ENCODE measurements around the gene SPAG6. TPM values are rescaled to one million over a fixed set of nuclear protein-coding genes. Genes with fewer than 3 reads are reported as not detected.
"Not testable (repeated sequence)": the region's sequence is repeated elsewhere in the genome, so short reads cannot be mapped to it uniquely, and the experiment has no call there.

SPAG6 gene
- total RNA-seq, 4 donors from 2014 or later, result 0.19 TPM; not detected in 3

- H3K27ac ChIP-seq, result no peak overlapping the region
- H3K36me3 ChIP-seq, result no peaks in the 10 kb centered on the region
- 71 to 79% methylated on average over 6 of the region's 6 CpGs for WGBS, 2 donors
- no peaks in the 10 kb centered on the region for H3K27me3 ChIP-seq
- TF ChIP-seq CTCF (IDR thresholded peaks at IDR 0.05), result no peak
- no peak for TF ChIP-seq POLR2A (IDR thresholded peaks at IDR 0.05)
- no peak overlapping the region for H3K4me3 ChIP-seq
- no peaks in the 10 kb centered on the region for H3K9me3 ChIP-seq
- no peak for DNase-seq
- intact Hi-C loops (cut with DNase I), result no loop called here
- H3K4me1 ChIP-seq, result no peaks in the 10 kb centered on the region
These were observed 44.7 kb downstream of the SPAG6 start for GRCh38 chr10:22389856-22390589.

- H3K4me1 ChIP-seq, result no peaks in the 10 kb centered on the region
- H3K4me3 ChIP-seq, result no peak overlapping the region
- intact Hi-C loops (cut with DNase I), result no loop called here
- no peak overlapping the region for H3K27ac ChIP-seq
- DNase-seq, result no peak
- TF ChIP-seq CTCF (IDR thresholded peaks at IDR 0.05), result no peak
- no peaks in the 10 kb centered on the region for H3K36me3 ChIP-seq
- 91 to 94% methylated on average over 5 of the region's 5 CpGs for WGBS, 2 donors
- H3K9me3 ChIP-seq, result no peaks in the 10 kb centered on the region
- H3K27me3 ChIP-seq, result no peaks in the 10 kb centered on the region
These were observed 46.3 kb downstream of the SPAG6 start for GRCh38 chr10:22391600-22391999.

GRCh38 chr10:22396195-22396594 lies 50.9 kb downstream of the SPAG6 start:
- H3K27ac ChIP-seq; H3K9me3 ChIP-seq; DNase-seq; H3K36me3 ChIP-seq; H3K27me3 ChIP-seq; intact Hi-C loops (cut with DNase I); H3K4me3 ChIP-seq; H3K4me1 ChIP-seq: not testable (repeated sequence)
- 43 to 74% methylated on average over 2 of the region's 2 CpGs for WGBS, 2 donors

GRCh38 chr10:22406916-22407315 lies 61.6 kb downstream of the SPAG6 start:
- H3K27me3 ChIP-seq, result peaks cover 0 to 10% (median 0%) of the 10 kb centered on the region in 4 donors
- DNase-seq; H3K4me3 ChIP-seq; H3K9me3 ChIP-seq; H3K4me1 ChIP-seq; intact Hi-C loops (cut with DNase I); H3K36me3 ChIP-seq; H3K27ac ChIP-seq: not testable (repeated sequence)
- 80 to 88% methylated on average over 1 of the region's 5 CpGs for WGBS, 2 donors

- TF ChIP-seq CTCF (IDR thresholded peaks at IDR 0.05) (no peak), POLR2A (IDR thresholded peaks at IDR 0.05) (no peak)
- DNase-seq, result no peak
- no peaks in the 10 kb centered on the region for H3K9me3 ChIP-seq
- no peak overlapping the region for H3K27ac ChIP-seq
- peaks cover 0 to 10% (median 0%) of the 10 kb centered on the region in 4 donors for H3K27me3 ChIP-seq
- intact Hi-C loops (cut with DNase I), result no loop called here
- no peaks in the 10 kb centered on the region for H3K36me3 ChIP-seq
- WGBS, 2 donors, result 18 to 22% methylated on average over 1 of the region's 1 CpG
- H3K4me3 ChIP-seq, result no peak overlapping the region
- H3K4me1 ChIP-seq, result no peaks in the 10 kb centered on the region
These were observed 65.1 kb downstream of the SPAG6 start for GRCh38 chr10:22410394-22410793.

- peaks cover 0 to 10% (median 0%) of the 10 kb centered on the region in 4 donors for H3K27me3 ChIP-seq
- no peak for DNase-seq
- TF ChIP-seq POLR2A (IDR thresholded peaks at IDR 0.05) (no peak), CTCF (IDR thresholded peaks at IDR 0.05) (no peak)
- 82 to 85% methylated on average over 5 of the region's 5 CpGs for WGBS, 2 donors
- intact Hi-C loops (cut with DNase I), result no loop called here
- H3K27ac ChIP-seq, result no peak overlapping the region
- no peaks in the 10 kb centered on the region for H3K4me1 ChIP-seq
- H3K4me3 ChIP-seq, result no peak overlapping the region
- H3K36me3 ChIP-seq, result no peaks in the 10 kb centered on the region
- no peaks in the 10 kb centered on the region for H3K9me3 ChIP-seq
These were observed 65.5 kb downstream of the SPAG6 start for GRCh38 chr10:22410846-22411245.

All from esophagus squamous epithelium (tissue), 5 donors.